Stomach (tissue), 4 donors: ENCODE measurements around the gene EVA1C.

Source experiments
- CTCF ChIP-seq, 7 experiments: fragments of 450-650 bp in 4 of 7; fragments of 200-600 bp in 3 of 7; sonication (generic) in 3 of 7; IDR thresholded peaks; one replicate each; pipeline ENCODE4 v1.5.1; 2016 to 2019; ENCODE audit warnings: antibody characterized with exemption in 7 of 7, control low read depth in 2 of 7, mild to moderate bottlenecking in 1 of 7
- EP300 ChIP-seq: sonication (generic); formaldehyde crosslinking; IDR thresholded peaks from one replicate; pipeline ENCODE4 v1.6.1; 2017; ENCODE audit warnings: antibody characterized with exemption
- POLR2A ChIP-seq, 4 donors: fragments of 450-650 bp; IDR thresholded peaks; one replicate each; pipeline ENCODE4 v1.6.1; 2016; ENCODE audit warnings: antibody characterized with exemption in 4 of 4, control low read depth in 2 of 4, mild to moderate bottlenecking in 1 of 4, moderate library complexity in 1 of 4

- no peak for TF ChIP-seq CTCF (IDR thresholded peaks at IDR 0.05)
- TF ChIP-seq POLR2A (IDR thresholded peaks at IDR 0.05), result no peak
- TF ChIP-seq EP300, result no peak
Observed at GRCh38 chr21:32537569-32537881, 125.0 kb downstream of the EVA1C start.
